ENCODE measurements around the gene ANKS1A.

Gene ANKS1A

DNA sequence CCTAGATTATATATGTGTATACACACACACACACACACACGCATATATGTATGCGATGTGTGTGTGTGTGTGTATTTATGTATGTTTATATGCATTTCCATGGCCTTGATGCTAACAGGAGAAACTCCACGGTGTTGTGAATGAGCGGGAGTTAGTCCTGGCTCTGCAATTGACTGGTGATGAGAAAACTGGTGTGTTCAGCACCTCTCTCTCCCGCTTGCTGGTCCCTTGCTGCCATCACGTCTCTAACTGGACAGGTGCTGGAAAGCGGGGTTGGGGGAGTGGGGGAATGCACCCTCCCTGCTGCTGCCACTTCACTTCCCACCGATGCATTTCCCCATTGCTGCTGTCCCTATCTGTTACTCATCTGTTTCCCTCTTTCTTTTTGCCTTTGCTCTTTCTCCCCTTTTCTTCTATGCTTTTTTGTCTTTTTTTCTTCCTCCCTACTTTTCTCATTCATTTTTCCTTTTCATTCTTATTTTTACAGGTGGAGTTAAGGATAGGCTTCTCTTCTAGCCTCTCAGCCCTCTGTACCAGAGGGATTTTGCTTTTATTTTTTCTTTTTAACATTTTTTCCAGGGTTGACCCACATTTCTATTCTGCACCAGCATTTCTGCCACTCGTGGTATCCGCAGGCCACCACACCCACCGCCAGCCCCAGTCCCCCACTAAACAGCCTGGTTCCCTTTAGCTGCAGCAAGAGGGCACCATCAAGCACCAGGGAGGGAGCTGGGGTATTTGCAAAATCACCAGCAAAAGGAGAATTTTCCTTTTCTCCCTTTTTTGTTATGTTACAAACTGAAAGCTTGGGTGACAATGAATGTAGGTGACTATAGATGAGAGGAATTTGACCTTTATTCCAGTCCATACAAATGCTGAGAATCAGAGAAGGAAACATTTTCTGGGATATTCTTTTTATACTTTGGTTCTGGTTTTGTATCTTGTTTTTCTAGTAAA is 136.5 kb downstream of the ANKS1A start:
- DNase-seq, result no peak

DNA sequence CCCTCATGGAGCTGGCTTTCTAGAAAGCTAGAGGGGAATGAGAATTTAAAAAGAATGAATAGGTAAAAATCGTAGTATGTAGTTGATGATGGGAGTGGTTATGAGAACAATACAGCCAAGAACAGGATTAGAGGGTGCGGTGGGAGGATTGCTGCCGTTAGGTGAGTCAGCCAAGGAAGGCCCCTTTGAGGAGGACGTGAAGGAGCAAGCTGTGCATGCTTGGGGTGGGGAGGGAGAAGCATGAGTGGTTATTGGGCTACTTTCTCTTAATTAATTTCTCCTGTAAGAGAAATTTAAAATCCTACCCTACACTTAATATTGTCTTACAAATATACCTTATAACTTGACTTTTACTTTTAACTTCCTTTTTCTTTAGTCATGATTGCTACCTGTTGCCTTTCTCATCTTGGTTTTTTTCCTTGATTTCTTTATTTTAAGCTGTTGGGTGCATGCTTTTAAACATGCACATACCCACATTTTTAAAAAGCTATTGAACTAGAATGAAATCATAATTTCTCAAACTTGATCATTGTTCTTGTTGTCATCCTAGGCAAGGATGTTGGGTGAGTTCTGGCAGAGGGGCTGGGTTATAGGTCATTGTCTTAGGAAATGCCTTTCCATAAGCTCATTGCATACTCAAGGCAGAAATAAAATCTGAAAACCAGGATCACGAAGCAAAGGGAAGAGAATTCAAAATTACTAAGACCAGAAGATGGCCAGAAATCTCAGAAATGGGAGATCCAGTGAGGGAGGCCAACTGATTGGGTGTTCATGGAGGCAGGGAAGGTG is 137.6 kb downstream of the ANKS1A start:
- no peak for DNase-seq

DNA sequence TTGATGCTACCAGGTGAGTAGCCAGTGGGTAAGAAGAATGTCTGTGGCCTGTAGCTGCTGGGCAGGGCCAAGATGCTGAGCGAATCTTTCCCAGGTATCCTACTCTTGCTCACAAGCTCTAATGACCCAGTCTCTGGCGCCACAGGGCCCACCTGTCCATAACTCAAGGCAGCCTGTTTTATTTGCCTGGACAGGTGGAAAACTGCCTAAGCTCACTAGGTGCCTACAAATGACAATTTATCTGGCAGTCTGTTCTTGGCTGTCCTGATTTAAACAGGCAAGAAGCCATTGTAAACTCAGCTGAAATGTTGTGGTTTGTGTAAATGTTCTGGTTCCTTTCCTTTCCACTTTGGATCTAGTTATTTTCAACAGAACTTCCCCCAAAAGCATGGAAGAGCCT is 138.8 kb downstream of the ANKS1A start:
- DNase-seq, result no peak

DNA sequence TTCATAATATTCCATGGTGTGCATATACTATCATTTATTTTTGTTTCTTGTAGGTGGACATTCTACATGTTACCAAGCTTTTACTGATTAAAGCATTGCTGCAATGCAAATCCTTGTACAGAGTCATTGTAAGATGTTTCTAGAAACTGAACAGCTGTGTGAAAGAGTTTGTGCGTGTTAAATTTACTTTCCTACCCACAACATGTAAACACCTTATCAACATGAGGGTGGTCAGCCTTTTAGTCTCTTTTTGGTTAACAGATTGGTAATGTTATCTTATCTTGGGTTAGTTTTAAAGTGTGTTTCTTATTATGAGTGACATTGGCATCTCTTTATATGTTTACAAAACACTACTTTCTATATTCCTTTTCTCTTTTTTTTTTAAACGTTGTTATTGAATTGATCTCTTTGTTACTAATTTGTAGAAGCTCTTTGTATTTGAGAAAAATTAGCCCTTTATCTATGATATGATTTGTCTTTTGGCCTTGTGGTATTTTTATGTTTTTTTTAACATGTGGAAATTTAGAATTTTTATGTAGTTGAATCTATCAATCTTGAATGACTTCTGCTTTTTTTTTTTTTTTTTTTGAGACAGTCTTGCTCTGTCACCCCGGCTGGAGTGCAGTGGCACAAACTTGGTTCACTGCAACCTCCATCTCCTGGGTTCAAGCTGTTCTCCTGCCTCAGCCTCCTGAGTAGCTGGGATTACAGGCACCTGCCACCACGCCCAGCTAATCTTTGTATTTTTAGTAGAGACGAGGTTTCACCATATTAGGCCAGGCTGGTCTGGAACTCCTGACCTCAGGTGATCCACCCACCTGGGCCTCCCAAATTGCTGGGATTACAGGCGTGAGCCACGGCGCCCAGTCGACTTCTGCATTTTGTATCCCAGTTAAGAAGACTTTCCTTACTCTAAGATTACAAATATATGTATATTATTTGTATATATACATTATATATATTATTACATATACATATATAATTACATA is 140.0 kb downstream of the ANKS1A start:
- no peak for DNase-seq

DNA sequence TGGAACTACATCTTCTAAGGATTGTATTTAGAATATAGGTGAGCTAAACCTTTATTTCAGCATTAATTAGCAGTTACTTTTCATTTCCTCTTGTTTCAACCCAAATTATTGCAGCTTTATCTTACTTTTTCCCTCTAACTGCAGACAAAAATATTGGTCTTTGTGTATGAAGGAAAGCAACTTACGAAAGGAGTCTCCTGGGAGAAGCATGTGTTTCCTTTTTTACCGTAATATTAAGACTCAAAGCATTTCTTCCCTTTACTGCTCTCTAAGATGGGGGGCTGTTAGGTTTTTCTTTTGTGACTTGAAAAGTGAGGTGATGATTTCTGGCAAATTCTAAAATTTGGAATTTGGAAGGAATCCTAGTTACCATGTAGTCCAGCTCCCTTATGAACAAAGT is 141.0 kb downstream of the ANKS1A start:
- no peak for DNase-seq

DNA sequence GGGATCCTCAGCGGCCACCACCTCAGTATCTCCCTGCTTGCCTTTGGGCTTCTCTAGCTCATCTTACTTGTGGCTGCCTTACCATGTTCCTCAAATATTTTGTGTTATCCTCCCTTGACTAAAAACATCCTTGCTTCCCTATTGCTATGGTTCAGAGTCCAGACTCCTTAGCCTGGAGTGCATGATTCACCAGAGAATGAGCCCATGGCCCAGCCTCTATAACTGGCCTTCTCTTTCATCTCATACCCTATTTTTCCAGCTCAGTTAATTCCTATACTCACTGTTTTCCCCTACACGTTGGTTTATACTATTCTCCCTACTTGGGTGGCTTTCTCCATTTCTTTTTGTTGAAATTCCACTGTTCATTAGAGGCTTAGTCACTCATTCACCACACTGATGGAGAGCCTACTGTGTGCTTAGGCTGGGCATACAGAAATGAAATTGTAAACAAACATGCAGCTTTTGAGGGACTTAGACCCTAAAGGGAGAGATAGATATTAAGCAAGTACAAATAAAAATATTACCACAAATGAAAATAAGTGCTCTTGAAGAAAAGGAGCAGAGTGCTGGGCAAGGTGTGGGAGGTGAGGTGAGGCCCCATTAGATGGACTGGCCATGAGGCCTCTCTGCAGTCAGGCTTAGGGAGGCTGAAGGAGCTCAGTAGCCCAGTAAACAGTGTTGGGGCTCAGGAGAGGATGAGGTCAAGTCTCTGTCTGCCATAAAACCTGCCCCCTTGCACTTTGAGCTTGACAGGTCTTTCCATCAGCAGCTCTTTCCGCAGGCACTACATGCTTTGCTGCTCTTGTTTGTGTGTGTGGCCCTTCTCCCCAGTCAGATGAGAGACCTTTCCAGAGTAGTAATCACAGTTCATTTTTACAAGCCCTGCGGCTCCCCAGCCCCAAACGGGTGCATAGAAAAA is 142.8 kb downstream of the ANKS1A start:
- no peak for DNase-seq

DNA sequence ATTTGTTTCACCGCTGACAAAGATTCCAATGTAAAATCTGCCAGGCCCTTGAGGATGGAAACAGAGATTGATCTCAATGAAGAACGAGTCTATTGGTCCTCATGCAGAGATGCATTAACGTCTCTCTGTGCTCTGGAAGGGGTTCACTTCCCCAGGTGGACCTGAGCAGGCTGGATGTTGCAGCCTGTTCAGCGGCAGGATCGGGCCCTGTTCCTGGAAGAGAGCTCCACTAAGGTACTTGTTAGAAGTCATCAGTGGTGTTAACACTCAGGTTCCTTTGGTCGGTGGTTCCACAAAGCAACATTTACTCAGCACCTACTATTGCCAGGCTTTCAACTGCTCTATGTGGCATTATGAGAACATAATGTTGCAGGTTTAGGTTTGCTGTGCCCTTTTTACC is 144.6 kb downstream of the ANKS1A start:
- no peak for DNase-seq

DNA sequence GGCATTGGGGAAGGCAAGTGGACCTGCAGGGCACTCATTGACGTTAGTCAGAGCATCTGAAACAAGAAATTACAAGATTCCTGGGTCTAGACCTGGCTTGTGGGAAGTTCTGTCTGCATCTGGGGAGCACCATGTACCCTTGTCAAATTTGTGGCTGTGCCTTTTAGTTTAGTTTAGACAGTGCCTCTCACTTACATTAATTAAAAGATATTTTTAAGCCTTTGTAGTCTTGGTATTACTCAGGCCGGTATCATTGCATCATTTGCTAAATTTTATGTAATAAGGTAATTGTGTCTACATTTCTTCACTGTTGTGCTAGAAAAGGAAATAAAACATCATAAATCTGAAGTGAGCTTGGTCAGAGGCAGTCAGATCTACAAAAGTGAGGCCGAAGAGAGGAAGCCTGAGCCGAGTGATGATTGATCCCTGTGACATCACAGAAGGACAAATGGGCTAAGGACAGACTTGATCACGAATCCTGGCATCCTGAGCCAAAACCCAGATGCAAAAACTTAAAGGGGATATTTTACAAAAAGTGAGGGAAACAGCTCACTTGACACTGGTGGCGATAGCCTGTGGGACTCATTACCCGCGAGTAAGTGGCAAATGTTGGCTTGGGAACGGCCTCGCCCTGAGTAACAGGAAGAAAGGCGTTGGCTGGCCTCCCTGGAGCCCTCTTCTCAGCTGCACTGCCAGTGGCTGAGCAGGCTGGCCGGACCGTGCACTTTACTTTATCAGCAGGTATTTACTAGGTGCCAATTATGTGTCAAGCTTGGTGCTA is 145.5 kb downstream of the ANKS1A start:
- DNase-seq, result peak; percentile 56 to 73

DNA sequence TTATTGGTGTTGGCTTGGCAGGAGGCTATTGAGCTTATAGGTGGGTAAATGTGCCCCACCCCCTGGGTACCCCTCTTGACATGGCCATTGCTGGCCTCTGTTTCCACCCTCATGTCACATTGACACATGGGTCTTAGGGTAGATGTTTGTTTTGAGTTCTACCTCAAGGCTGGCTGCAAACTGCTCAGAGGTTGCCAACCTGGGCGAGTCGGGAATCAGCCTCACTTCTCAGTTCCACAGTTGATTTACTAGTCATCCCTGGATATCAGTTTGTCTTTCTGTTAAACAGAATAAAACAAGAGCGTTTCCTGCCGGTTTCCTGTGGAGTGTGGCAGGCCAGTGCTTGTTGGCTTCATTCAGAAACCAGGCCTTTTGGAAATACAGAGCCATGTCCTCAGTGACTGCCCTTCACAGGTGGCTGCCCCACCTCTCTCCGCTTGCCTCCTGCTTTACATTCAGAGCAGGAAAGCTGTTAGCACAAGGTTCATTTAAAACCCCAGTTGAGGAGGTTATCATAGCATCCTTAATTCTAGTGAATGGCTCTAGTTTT is 146.5 kb downstream of the ANKS1A start:
- no peak for DNase-seq

DNA sequence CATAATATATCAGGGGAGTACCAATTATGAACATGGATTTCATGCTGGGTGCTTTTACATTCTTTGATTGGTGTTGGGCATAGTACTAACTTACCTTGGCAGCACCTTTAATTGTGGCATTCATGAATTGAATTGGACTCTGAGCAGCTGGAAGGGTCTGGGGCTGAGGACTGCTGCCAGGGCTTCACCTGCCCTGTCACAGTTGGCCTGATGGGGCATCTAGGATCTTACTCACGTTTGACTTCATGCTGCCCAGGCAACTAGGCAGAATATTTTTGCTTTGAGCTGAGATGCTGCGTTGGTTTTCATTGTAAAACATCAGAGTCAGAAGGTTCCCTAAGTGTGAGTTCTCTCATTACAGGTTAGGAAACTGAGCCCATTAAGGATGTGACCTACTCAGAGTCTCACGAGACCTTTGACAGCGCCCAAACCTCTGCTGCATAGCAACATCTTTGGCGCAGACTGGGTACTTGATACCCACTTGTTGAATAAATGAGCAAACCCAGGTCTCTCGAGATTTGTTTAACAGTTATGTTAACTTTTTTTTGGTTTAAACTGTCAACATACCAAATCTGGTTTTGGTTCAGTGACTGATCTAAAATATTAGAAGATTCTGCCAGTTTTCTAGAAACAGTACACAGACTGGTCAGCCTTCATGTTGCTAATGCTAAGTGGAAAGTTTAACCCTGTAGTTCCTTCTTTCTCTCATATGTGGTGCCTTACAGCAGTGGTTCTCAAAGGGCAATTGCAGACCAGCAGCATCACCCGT is 147.2 kb downstream of the ANKS1A start:
- DNase-seq, result no peak

DNA sequence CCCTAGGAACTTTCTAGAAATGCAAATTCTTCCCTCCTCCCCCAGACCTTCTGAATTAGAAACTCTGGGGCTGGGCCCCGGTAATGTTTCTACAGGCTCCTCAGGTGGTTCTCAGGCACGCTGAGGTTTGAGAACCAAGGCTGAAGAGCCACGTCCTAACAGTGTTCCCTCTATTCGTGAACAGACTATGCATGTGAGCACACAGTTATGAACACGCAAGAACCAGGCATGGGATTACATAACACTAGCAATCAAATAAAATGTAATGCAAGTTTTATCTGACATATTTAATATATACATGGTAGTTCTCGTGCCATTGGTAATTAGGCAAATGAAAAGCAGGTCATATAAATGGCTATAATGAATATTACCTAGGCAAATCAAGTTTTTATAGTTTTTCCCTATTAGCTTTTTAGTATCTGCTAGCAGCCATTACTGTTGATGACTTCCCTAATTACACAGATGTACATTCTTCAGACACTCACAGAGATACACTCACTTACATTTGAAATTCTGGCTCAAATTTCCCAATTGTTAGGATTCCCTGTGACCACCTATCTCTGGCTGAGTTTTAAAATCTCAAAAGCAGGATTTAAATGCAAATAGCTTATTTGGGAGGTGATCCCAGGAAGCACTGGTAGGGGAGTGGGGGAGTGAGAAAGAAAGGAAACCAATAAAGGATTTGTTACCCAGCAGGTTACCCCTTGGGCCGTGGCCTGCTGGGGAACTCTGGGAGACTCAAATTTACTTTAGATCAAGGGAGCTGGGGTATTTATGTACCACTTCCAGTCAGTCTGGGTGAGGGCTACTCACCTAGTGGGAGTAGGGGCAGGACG is 148.0 kb downstream of the ANKS1A start:
- DNase-seq, result no peak

DNA sequence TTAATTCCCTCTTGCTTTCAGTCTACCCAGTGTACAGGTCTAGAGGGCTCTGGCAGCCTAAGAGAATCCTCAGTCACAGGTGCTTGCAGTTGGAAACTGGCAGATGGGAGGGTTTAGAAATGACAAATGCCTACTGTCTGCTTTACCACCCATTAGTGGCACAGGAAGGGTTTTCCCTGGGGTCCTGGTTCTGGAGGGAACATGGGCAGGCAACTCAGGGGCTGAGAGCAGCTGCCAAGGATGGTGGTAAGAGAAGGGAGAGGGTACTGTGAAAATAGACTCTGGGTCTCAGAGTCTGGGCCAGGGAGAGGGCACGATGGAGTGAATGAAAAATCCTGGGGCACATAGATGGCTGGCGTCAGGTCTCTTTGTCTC is 148.6 kb downstream of the ANKS1A start:
- no peak for DNase-seq

DNA sequence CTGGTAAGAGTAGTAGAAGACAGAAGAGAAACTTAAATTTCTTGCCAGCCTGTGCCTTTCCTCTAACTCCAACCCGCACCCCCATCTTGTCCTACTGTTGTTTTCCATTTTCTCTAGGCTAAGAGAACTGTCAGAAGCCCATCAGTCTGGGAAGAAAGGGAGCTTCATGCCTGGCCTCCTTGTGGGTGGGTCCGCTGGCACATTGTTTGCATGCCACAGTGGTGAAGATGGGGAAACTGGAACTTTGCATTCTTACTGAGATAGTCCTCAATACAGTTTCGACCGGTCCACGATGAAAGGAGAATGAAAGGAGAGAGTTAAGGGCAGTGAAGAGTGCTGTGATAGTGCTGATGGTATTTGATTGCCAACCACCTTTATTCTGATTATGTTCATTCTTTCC is 149.0 kb downstream of the ANKS1A start:
- no peak for DNase-seq

DNA sequence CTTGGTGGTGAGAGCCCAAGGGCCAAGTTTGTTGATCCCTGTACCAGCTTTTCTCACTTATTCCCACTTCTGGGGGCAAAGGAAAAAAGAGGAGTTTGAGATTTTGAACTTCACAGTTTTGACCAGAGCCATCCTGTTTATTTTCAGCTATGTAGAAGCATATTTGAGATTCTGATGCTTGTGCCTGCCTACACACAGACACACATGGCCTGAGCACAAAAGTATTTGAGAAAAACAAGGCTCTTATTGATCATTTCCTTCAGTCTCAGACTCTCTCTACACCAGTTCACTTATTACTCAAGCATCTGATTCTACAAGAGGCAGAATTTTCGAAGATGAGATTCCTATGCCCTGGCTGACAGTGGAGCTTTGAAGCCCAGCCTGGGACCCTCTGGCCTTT is 151.3 kb downstream of the ANKS1A start:
- DNase-seq, result no peak

DNA sequence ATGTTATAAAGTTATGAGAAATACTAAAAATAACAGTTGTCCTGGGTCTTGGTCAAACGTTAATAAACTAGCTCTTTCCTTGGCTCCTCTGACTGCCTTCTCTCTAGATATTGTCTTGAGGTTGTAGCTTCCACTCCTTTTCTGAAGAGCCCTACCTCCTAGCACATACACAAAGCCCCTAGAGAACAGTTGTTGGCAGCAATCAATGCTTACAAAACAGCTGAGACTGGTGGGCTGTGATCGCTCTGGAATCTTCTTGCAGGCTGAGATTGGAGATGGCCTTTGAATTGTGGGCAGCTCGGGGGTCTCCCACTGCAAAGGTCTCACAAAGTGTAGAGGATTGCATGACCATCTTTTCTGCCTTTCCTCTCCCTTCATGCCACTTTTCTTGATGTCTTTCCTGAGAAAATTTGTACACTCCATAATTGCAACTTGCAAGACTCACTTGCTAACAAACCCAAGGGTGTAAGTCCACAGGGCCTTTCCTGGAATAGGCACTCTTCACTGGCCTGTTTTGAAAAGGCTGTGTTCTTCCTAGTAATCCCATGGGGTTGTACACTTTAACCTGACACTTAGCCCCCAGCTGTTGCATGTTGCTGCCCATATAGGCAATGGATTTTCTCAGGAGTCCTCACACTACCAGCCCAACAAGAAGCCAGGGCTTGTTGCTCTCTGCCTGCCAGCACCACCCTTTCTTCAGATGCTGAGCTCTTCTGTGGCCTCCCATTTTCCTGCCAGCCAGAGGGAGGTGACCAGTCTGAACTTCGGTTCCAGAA is 152.2 kb downstream of the ANKS1A start:
- no peak for DNase-seq

DNA sequence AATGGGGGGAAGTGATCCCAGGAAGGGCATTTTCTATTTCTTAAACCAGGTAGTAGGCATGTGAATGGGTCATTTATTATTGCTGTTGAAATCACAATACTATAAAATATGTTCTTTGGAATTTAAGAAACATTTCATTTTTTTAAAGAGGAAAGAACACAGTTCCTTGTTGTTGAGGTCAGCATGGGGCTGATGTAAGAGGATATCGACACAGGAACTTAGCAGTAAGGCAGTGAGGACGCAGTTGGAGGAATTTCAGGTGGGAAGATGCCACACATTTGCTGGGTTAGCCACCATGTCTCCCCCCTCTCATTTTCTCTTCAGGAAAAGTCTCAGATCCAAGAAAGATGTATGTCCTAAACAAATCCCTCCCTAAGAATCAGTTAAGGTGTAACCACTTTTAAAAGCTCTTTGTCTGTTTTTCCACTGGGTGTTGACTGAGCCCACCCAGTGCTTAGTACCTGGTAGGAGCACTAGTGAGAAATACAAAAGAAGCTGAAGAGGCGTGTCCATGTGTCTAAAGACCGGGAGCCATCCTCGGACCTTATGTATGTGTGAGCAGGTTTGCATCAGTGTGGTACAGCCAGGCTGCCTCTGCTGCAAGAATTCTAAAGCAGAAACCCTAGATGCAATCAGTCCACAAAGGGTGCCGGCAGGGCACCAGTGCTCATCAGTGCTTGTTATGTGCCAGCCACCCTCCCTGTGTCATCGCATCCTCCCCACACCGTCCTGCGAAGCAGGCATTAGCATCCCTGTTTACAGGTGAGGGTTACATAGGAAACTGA is 153.2 kb downstream of the ANKS1A start:
- peak in 1 of 2 donors; percentile 15 for DNase-seq
